A673 (cell line): Measurements from ENCODE around the gene FGFR1OP2. TPM values are rescaled to one million over a fixed set of nuclear protein-coding genes. Genes with fewer than 3 reads are reported as not detected.

Source experiments
- BruUV-seq: library from RNA; stranded (reverse); fragments of 400-500 nt; replicated peaks from 2 replicates; lab custom pipeline; 2021; lab: Mats Ljungman, UMichigan
- CTCF ChIA-PET: fragments of 300-600 bp; sonication (Branson Sonifier 250); formaldehyde crosslinking; loops from one replicate; lab custom pipeline; 2022; ENCODE audit warnings: antibody characterized with exemption; lab: Charles Lee
- POLR2A ChIA-PET: fragments of 300-600 bp; sonication (Branson Sonifier 250); formaldehyde crosslinking; loops from one replicate; lab custom pipeline; 2022; ENCODE audit warnings: antibody characterized with exemption; ENCODE audit not compliant: low non-redundant PET; lab: Charles Lee
- DNase-seq: peaks from one replicate; pipeline ENCODE4 v3.0.0-alpha.2; 2015; ENCODE audit warnings: low spot score
- H3K27ac ChIP-seq: fragments of 200-600 bp; sonication (generic); 2 replicates; pipeline ENCODE4 v1.5.1; 2016; ENCODE audit warnings: mixed run types, low read depth, mild to moderate bottlenecking, mixed read lengths, antibody characterized with exemption, low read length; ENCODE audit not compliant: poor library complexity, severe bottlenecking
- H3K27me3 ChIP-seq: fragments of 200-600 bp; sonication (generic); replicated peaks from 2 replicates; pipeline ENCODE4 v1.6.1; 2017; ENCODE audit warnings: mixed run types, low read depth, mild to moderate bottlenecking, mixed read lengths, antibody characterized with exemption, low read length; ENCODE audit not compliant: insufficient read depth, poor library complexity
- H3K36me3 ChIP-seq: fragments of 200-600 bp; sonication (generic); 2 replicates; pipeline ENCODE4 v1.6.1; 2016; ENCODE audit warnings: mixed run types, mild to moderate bottlenecking, mixed read lengths, antibody characterized with exemption, low read length; ENCODE audit not compliant: insufficient read depth, poor library complexity, severe bottlenecking
- H3K4me1 ChIP-seq: fragments of 200-600 bp; sonication (generic); 2 replicates; pipeline ENCODE4 v1.6.1; 2017; ENCODE audit warnings: mixed run types, mild to moderate bottlenecking, mixed read lengths, antibody characterized with exemption, low read length; ENCODE audit not compliant: insufficient read depth, poor library complexity, severe bottlenecking
- H3K4me3 ChIP-seq: fragments of 200-600 bp; sonication (generic); 2 replicates; pipeline ENCODE4 v1.5.1; 2016; ENCODE audit warnings: low read depth, mixed run types, mild to moderate bottlenecking, mixed read lengths, low read length; ENCODE audit not compliant: poor library complexity, severe bottlenecking
- H3K9me3 ChIP-seq: fragments of 200-600 bp; sonication (generic); 2 replicates; pipeline ENCODE4 v1.6.1; 2016; ENCODE audit warnings: mixed run types, low read depth, mild to moderate bottlenecking, mixed read lengths, antibody characterized with exemption, low read length; ENCODE audit not compliant: poor library complexity, severe bottlenecking
- CTCF ChIP-seq: fragments of 300-800, 200-600 bp; sonication (generic); conservative IDR thresholded peaks from 2 replicates; pipeline ENCODE4 v1.5.1; 2017; ENCODE audit warnings: low read depth, mild to moderate bottlenecking, antibody characterized with exemption, low read length, moderate library complexity, mixed read lengths
- EZH2 ChIP-seq: fragments of 200-600 bp; sonication (generic); IDR thresholded peaks from 2 replicates; pipeline ENCODE4 v1.6.1; 2017; ENCODE audit warnings: borderline replicate concordance, low read depth, mild to moderate bottlenecking, mixed read lengths, antibody characterized with exemption, low read length; ENCODE audit not compliant: poor library complexity, severe bottlenecking
- intact Hi-C: fragments of 100-400 bp; cut with micrococcal nuclease; formaldehyde crosslinking; loops from one replicate; pipeline ENCODE4 v1.10.0; 2022; ENCODE audit not compliant: unreplicated experiment
- total RNA-seq: library from RNA; stranded (reverse); gene quantifications from 2 replicates; pipeline ENCODE4 v1.2.3, GENCODE V29; 2021

The FGFR1OP2 gene
- total RNA-seq, 1 experiment from 2014 or later, result 40.3 TPM

- TF ChIP-seq CTCF (no peak), EZH2 (no peak)
- ChIA-PET POLR2A (no interaction called here), CTCF (no interaction called here)
- no TSS peak for BruUV-seq
- Histone ChIP-seq H3K4me1 (peaks cover 4% of the 10 kb centered on the region), H3K9me3 (no peaks in the 10 kb centered on the region), H3K36me3 (peaks cover 58% of the 10 kb centered on the region), H3K27me3 (no peaks in the 10 kb centered on the region), H3K27ac (no peak overlapping the region), H3K4me3 (no peak overlapping the region)
- intact Hi-C loops, result no loop called here
- DNase-seq, result no peak
Observed at GRCh38 chr12:26921886-26922285, 16.4 kb upstream of the FGFR1OP2 start.

- H3K36me3 ChIP-seq, result peaks cover 53% of the 10 kb centered on the region
- no peak overlapping the region for H3K27ac ChIP-seq
- CTCF ChIA-PET, result no interaction called here
- no peak overlapping the region for H3K4me3 ChIP-seq
- POLR2A ChIA-PET, result no interaction called here
- intact Hi-C loops, result no loop called here
- H3K9me3 ChIP-seq, result no peaks in the 10 kb centered on the region
- H3K27me3 ChIP-seq, result no peaks in the 10 kb centered on the region
- no peaks in the 10 kb centered on the region for H3K4me1 ChIP-seq
- BruUV-seq, result no TSS peak
- no peak for DNase-seq
- no peak for TF ChIP-seq EZH2
- no peak for TF ChIP-seq CTCF
Observed at GRCh38 chr12:26928661-26929060, 9.6 kb upstream of the FGFR1OP2 start.

DNA sequence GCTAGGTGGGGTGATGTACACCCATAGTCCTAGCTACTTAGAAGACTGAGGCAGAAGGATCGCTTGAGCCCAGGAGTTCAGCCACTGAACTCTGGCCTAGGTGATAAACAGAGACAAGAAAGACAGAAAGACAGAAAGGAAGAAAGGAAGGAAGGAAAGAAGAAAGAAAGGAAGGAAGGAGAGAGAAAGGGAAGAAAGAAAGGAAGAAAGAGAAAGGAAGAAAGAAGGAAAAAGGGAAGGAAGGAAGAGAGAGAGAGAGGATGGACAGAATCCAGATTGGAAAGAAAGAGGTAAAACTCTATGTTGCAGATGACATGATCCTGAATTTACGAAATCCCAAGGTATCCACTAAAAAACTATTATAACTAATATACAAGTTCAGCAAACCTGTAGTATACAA is 8.7 kb upstream of the FGFR1OP2 start:
- intact Hi-C loops, result no loop called here
- no peak for TF ChIP-seq CTCF
- no peak for TF ChIP-seq EZH2
- no peak overlapping the region for H3K27ac ChIP-seq
- no TSS peak for BruUV-seq
- ChIA-PET CTCF (no interaction called here), POLR2A (no interaction called here)
- no peak for DNase-seq
- H3K4me3 ChIP-seq, result no peak overlapping the region
- no peaks in the 10 kb centered on the region for H3K4me1 ChIP-seq
- H3K27me3 ChIP-seq, result no peaks in the 10 kb centered on the region
- no peaks in the 10 kb centered on the region for H3K9me3 ChIP-seq
- peaks cover 47% of the 10 kb centered on the region for H3K36me3 ChIP-seq
